Esophagus (tissue), 2 donors: Measurements from ENCODE around the gene SLC39A2. TPM values are rescaled to one million over a fixed set of nuclear protein-coding genes. Genes with fewer than 3 reads are reported as not detected.
A peak's percentile ranks its signal among the peaks of the same experiment; 100 is the strongest.
"Not testable (repeated sequence)": the region's sequence is repeated elsewhere in the genome, so short reads cannot be mapped to it uniquely, and the experiment has no call there.

Source experiments
- H3K27ac ChIP-seq, 2 donors: one replicate each; pipeline ENCODE4 v1.5.1; 2013; ENCODE audit warnings: low read depth in 2 of 2, mild to moderate bottlenecking in 2 of 2, inconsistent platforms in 1 of 2, low read length in 1 of 2, moderate library complexity in 1 of 2
- H3K27me3 ChIP-seq, 2 donors: one replicate each; pipeline ENCODE4 v1.6.1; 2013; ENCODE audit warnings: low read length in 2 of 2, control low read depth in 1 of 2, mild to moderate bottlenecking in 1 of 2; ENCODE audit not compliant: insufficient read depth in 2 of 2, control insufficient read depth in 1 of 2
- H3K36me3 ChIP-seq, 2 donors: one replicate each; pipeline ENCODE4 v1.6.1; 2013; ENCODE audit warnings: low read length in 1 of 2; ENCODE audit not compliant: control insufficient read depth in 2 of 2, insufficient read depth in 2 of 2
- H3K4me1 ChIP-seq, 2 donors: one replicate each; pipeline ENCODE4 v1.6.1; 2013; ENCODE audit warnings: low read length in 1 of 2; ENCODE audit not compliant: control insufficient read depth in 2 of 2, insufficient read depth in 2 of 2
- H3K4me3 ChIP-seq, 2 donors: one replicate each; pipeline ENCODE4 v1.5.1; 2013; ENCODE audit warnings: low read length in 2 of 2, mild to moderate bottlenecking in 2 of 2, low read depth in 1 of 2, moderate library complexity in 1 of 2
- H3K9me3 ChIP-seq, 2 donors: one replicate each; pipeline ENCODE4 v1.6.1; 2013; ENCODE audit warnings: mild to moderate bottlenecking in 2 of 2, low read depth in 1 of 2, low read length in 1 of 2, moderate library complexity in 1 of 2; ENCODE audit not compliant: control insufficient read depth in 2 of 2, insufficient read depth in 1 of 2
- WGBS, 2 donors: extraction: QIAGEN DNeasy Blood & Tissue Kit; methylation state at CpG; one replicate each; pipeline ENCODE4 v1.1.7; 2013; 5-methylcytosine and 5-hydroxymethylcytosine counted together
- polyA plus RNA-seq, 2 donors: library from polyadenylated mRNA; stranded (reverse); fragments of 200-250 nt; gene quantifications; one replicate each; pipeline ENCODE4 v1.2.3, GENCODE V29; 2013
- donor health status: healthy with polysubstance abuse.
- donor health status: Bipolar disorder and iron deficiency.

Gene SLC39A2
- polyA plus RNA-seq, 2 donors, result 8.2 to 20.3 TPM

DNA sequence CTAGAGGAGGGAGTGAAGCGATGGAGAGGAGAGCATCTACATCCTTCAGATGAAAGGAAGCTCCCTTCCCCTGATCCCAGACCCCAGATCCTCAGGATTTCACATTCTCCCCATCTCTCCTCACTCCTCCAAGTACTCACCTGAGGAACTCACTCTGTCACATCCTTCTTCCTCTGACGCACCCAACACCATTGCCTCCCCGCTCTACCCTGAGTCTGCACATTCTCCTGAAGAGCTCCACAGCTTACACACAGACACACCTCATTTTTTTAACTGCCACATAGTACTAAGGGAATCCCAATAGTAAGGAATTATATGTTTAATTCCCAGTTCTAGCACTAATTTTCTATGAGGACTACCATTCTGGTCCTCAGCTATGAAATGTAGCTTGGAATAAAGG lies 25.6 kb upstream of the SLC39A2 start:
- H3K27me3 ChIP-seq, result no peaks in the 10 kb centered on the region
- WGBS, 2 donors, result 93 to 96% methylated on average over 3 of the region's 3 CpGs
- no peaks in the 10 kb centered on the region for H3K36me3 ChIP-seq
- H3K9me3 ChIP-seq, result no peaks in the 10 kb centered on the region
- H3K27ac ChIP-seq, result no peak overlapping the region
- peaks cover 2% of the 10 kb centered on the region in 2 donors for H3K4me1 ChIP-seq
- no peak overlapping the region for H3K4me3 ChIP-seq

DNA sequence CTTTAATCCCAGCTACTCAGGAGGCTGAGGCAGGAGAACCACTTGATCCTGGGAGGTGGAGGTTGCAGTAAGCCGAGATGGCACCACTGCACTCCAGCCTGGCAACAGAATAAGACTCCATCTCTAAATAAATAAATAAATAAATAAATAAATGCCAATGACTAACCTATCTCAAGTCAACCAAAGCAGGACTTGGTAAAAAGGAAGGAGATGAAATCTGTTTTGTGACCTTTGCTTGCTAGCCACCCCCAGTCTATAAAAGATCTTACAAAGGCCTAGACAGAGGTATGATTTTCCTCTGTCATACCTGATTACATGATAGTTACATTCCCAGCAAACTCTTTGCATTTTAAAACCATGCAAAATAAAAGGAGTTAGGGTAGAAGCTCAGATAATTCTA lies 22.8 kb upstream of the SLC39A2 start:
- Histone ChIP-seq H3K36me3 (no peaks in the 10 kb centered on the region), H3K4me1 (peaks cover 0 to 2% of the 10 kb centered on the region in 2 donors), H3K27ac (no peak overlapping the region), H3K9me3 (no peaks in the 10 kb centered on the region), H3K27me3 (no peaks in the 10 kb centered on the region), H3K4me3 (no peak overlapping the region)
- 94% methylated on average over 1 of the region's 1 CpG for WGBS, 2 donors

DNA sequence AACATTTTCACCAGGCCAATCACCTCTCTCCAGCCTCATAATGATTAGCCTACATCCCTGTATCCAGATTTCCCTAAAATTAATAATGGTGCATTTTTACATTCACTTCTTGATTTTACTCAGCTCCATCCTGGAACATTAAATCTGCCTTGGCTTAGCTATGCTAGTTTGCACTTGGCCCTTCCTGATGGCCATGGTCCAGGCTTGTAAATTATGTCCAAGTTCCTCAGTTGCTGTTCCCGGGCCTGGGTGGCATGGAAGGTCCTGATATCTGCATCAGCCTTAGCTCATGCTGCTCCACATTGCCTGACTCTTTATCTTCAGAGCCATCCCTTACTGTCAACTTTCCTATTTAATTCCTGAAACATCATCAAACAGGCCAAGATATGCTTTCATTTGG lies 20.4 kb upstream of the SLC39A2 start:
- 53 to 66% methylated on average over 1 of the region's 1 CpG for WGBS, 2 donors
- no peak overlapping the region for H3K27ac ChIP-seq
- no peaks in the 10 kb centered on the region for H3K4me1 ChIP-seq
- no peaks in the 10 kb centered on the region for H3K9me3 ChIP-seq
- H3K27me3 ChIP-seq, result no peaks in the 10 kb centered on the region
- no peak overlapping the region for H3K4me3 ChIP-seq
- H3K36me3 ChIP-seq, result no peaks in the 10 kb centered on the region

DNA sequence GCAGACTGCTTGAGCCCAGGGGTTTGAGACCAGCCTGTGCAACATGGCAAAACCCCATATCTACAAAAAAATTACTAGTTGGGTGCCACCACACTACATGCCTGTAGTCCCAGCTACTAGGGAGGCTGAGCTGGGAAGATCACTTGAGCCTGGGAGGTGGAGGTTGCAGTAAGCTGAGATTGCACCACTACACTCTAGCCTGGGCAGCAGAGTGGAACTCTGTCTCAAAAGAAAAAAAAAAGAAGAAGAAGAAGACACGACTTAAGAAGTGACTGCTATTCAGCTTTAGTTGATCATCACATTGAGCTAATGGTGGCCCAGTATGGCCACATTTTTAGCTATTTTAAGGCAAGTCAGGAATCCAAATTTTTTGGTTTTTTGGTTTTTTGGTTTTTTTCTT lies 18.2 kb upstream of the SLC39A2 start:
- Histone ChIP-seq H3K9me3 (no peaks in the 10 kb centered on the region), H3K4me1 (no peaks in the 10 kb centered on the region), H3K4me3 (no peak overlapping the region), H3K36me3 (no peaks in the 10 kb centered on the region), H3K27ac (no peak overlapping the region), H3K27me3 (no peaks in the 10 kb centered on the region)
- 75 to 81% methylated on average over 1 of the region's 1 CpG for WGBS, 2 donors

DNA sequence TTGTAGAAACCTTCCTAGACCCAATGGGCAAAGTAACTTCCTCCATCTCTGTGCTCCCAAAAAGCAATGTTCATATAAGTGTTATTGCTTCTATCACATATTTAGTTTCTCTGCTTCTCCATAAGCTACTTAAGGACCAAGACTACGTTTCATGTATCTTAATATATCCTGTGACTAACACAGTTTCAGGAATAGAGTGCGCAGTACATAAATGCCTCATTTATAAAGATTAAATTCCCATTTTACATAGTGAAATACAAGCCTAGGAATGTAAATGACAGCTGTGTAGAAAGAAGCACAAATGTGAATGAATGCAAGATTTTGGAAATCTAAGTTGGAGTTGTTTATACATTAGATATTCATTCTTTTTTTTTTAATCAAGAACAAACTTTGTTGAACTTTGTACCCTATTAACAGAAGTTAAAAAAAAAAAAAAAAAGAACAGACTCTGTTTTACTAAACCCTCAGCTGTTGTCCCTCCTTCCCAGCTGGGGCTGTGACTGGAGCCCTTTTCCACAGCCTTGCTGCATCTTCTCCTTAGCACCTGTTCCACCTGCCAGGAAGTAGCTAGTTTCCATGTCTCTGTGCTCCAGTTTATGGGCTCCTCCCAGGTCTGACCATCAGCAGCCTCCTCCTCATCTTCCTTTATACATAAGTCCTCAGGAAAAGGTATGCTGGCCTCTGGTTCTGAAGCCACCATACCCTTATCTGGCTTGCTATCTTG lies 16.3 kb upstream of the SLC39A2 start:
- H3K27ac ChIP-seq, result no peak overlapping the region
- 67 to 71% methylated on average over 2 of the region's 2 CpGs for WGBS, 2 donors
- no peaks in the 10 kb centered on the region for H3K4me1 ChIP-seq
- H3K36me3 ChIP-seq, result no peaks in the 10 kb centered on the region
- no peak overlapping the region for H3K4me3 ChIP-seq
- H3K27me3 ChIP-seq, result no peaks in the 10 kb centered on the region
- H3K9me3 ChIP-seq, result no peaks in the 10 kb centered on the region

DNA sequence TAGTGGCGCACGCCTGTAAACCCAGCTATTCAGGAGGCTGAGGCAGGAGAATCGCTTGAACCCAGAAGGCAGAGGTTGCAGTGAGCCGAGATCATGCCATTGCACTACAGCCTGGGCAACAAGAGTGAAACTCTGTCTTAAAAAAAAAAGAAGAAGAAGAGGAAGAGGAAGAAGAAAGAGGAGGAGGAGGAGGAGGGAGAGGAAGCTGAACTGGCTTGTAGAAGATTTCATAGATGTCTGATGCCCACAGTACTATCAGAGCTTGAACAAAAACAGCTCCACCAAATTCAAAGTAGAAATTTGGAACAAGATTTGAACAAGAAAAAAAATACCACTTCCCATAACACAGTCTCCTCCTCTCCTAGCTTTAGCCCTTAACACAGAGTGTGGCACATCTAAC lies 13.4 kb upstream of the SLC39A2 start:
- H3K27ac ChIP-seq, H3K9me3 ChIP-seq, H3K4me1 ChIP-seq, H3K27me3 ChIP-seq, H3K4me3 ChIP-seq, H3K36me3 ChIP-seq: not testable (repeated sequence)
- 90 to 94% methylated on average over 4 of the region's 4 CpGs for WGBS, 2 donors

DNA sequence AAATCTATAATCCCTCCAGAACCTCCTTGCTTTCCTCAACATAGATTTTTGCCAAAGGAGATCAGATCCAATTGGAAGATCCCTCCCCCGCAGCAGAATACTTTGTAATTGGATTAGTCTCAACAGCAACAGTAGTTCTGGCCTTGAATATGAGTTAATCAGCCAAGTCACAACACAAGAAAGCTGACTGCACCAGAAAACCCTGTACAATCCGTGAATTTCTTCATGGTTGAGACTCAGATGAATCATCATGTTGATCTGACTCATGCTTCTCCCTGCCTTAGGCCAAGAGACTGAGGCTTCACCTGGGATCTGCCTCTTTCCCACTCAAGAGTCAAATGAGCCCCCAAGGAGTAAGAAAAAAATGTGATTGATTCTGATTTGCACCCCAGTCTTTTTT lies 12.3 kb upstream of the SLC39A2 start:
- Histone ChIP-seq H3K36me3 (no peaks in the 10 kb centered on the region), H3K27ac (peak overlapping the region; percentile 58 to 71), H3K4me1 (peaks cover 0 to 5% of the 10 kb centered on the region in 2 donors), H3K27me3 (no peaks in the 10 kb centered on the region), H3K4me3 (no peak overlapping the region), H3K9me3 (no peaks in the 10 kb centered on the region)
- 22 to 36% methylated on average over 2 of the region's 2 CpGs for WGBS, 2 donors

DNA sequence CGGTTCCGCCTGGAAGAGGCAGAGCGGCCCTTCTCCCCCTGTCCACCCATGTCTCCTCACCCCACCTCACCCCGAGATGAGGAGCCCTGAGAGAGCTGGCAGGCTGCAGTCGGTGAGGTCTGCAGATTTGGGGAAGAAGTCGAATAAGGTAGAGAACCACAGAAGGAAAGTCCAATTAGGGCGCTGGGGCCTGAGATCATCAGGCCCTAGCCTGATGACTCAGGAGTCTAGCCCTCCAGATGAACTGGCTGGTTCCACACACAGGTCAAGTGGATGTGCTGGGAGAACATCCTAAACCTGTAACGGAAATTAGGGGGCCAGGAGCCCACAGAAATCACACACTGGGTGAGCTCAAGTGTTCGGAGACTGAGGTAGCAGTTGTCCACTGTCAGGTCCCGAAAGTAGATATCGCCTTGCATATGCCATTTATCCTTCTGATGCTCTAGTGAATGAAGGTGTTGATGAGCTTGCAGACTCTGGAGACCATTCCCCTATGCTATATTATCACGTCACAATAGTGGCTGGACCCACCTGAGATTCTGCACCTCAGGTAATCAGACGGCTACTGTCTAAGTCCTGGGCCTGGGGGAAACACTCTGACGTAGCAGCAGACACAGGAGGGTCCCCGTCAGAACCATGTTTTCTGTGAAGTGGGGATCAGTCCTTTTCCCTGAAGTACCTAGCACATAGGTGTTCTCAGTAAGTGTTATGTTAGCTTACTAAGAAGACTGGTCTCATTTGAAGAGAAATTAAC lies 10.2 kb upstream of the SLC39A2 start:
- WGBS, 2 donors, result 85 to 86% methylated on average over 15 of the region's 15 CpGs
- peak overlapping the region; percentile 87 to 89 for H3K27ac ChIP-seq
- H3K36me3 ChIP-seq, result peaks cover 0 to 3% of the 10 kb centered on the region in 2 donors
- no peaks in the 10 kb centered on the region for H3K27me3 ChIP-seq
- peak overlapping the region in 1 of 2 donors; percentile 96 for H3K4me3 ChIP-seq
- peaks cover 0 to 5% of the 10 kb centered on the region in 2 donors for H3K4me1 ChIP-seq
- no peaks in the 10 kb centered on the region for H3K9me3 ChIP-seq

DNA sequence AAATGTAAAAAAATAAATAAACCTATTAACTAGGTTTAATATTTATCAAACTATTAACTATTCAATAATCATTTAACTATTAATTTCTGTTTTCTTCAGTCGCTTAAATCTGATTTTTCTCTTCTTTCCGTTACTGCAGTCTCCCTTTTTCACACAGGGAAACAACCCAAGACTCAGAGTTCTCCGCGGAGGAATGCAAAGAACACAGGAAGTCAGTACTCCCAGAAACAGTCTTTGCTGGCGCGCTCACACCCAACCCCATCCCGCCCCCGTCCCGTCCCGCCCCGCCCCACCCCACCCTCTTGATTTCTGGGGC lies 9.7 kb upstream of the SLC39A2 start:
- H3K4me3 ChIP-seq, result peak overlapping the region; percentile 78 to 96
- H3K36me3 ChIP-seq, result peaks cover 1 to 6% of the 10 kb centered on the region in 2 donors
- H3K27ac ChIP-seq, result peak overlapping the region; percentile 87 to 88
- WGBS, 2 donors, result 1% methylated on average over 11 of the region's 11 CpGs
- H3K27me3 ChIP-seq, result no peaks in the 10 kb centered on the region
- no peaks in the 10 kb centered on the region for H3K9me3 ChIP-seq
- H3K4me1 ChIP-seq, result peaks cover 0 to 5% of the 10 kb centered on the region in 2 donors
